ENCODE results near the gene DCUN1D2.
"Not testable (repeated sequence)": the region's sequence is repeated elsewhere in the genome, so short reads cannot be mapped to it uniquely, and the experiment has no call there.

Gene DCUN1D2

DNA sequence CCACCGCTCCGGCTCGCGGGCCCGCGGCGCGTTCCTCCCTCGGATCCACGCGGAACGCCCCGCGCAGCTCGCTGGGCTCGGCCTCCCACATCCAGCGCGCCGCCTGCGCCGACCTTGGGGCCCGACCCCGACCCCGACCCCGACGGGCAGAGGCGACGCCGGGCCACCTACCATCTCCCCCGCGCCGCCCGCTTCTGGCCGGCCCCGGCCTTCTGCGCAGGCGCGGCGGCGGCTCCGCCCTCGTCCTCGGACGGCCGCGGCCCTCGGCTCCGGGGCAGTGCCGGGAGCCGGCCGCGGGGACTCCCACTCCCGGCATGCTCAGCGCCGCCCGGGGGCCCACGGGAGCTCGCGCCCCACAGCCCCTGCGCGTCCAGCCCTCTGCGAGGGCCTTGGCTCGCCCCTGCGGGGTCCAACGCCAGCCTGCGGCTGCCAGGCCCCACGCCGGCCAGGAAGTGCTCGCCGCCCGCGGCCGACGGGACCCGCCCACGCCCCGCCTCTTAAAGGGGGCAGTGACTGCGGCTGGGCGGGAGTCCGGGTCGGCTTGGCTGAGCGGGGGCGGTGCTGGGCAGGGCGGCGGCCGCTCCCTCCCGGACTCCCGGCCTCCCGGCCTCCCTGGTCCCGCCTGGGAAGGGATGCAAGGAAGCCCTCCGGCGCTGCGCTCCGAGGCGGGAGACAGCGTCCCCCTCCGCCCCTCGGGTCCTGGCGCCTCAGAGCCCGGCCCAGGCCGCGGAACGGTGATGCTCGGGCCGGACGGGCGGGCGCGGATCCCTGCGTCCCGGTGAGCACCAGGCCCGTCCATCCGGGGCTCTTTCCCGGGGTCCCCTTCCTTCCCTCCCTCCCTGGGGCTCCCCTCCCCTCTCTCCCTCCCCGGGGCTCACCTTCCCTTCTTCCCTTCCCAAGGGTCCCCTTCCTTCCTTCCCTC is at the start of gene DCUN1D2:
Gene DCUN1D2, minus strand, starts transcription at position 216 of the 922 bp plus-strand sequence. Its CDS starts 42 bp downstream, at position 174.
- DNase-seq = peak; percentile 88

- no peak for DNase-seq
Observed at GRCh38 chr13:113539822-113540221, 49.3 kb upstream of the DCUN1D2 start.

- DNase-seq = no peak
Observed at GRCh38 chr13:113539176-113539575, 48.7 kb upstream of the DCUN1D2 start.

DNA sequence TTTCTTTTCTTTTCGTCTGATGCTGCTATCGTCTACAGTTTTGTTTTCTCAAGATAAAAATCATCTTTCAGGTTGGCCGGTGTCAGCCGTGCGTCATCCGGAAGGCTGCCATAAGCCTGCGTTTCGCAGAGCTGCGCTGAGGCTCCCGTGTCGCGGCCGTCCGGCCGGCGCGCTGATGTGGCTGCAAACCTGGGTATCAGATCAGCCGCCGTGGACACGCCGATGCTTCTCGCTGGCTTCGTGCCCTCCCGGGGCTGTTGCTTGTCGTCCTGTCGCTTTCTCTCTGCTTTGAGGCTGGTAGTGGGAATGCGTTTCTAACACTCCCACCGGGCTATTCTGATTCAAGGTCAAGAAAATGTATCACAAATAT is 48.2 kb upstream of the DCUN1D2 start:
- DNase-seq = no peak

DNA sequence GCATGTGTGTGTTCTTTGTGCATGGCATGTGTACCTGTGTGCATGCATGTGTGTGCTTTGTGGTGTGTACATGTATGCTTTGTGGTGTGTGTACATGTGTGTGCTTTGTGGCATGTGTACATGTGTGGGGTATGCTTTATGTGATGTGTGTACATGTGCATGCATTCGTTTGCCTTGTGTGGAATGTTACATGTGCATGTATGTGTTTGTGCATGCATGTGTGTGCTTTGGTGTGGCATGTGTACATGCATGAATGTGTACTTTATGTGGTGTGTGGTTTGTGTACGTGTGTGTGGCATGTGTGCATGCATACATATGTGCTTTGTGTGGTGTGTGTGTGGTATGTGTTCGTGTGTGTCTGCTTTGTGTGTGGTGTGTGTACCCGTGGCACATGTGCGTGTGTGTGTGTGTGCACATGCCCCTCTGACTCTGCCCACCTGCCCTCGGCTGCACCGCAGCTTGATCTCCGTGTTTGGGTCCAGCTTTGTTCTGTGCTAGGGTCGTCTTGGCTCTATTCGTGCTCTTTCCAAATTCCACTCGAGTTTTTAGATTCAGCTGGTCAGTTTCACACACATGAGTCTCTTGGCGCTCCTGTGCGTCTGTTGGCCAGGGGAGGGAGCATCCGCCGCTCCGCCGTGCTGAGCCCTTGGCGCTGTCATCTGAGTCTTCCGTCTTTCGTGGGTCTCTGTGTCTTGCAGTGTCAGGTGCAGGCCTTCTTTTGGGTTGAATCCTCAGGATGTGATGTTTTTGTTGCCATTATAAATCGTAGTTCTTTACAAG is 47.6 kb upstream of the DCUN1D2 start:
- DNase-seq = no peak

DNA sequence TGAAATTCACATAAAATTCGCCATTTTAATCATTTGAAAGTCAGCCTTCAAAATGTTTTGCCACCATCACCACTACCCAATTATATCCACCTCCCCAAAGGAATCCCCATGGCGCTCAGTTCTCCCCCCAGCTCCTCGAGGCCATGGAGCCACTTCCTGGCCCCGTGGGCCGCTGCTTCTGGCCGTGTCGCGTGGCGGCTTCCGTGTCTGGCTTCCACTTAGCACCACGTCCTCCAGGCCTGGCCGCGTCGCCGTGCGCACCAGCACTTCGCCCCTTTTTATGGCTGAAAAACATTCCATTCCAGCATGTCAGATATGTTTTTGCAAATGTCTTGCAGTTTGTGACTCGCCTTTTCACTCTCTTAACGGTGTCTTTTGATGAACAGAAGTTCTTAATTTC is 46.7 kb upstream of the DCUN1D2 start:
- no peak for DNase-seq

- DNase-seq = no peak
Observed at GRCh38 chr13:113536461-113537110, 46.1 kb upstream of the DCUN1D2 start.

GRCh38 chr13:113535381-113535781 is 44.9 kb upstream of the DCUN1D2 start:
- DNase-seq = no peak

- no peak for DNase-seq
Observed at GRCh38 chr13:113534236-113534860, 43.8 kb upstream of the DCUN1D2 start.

DNA sequence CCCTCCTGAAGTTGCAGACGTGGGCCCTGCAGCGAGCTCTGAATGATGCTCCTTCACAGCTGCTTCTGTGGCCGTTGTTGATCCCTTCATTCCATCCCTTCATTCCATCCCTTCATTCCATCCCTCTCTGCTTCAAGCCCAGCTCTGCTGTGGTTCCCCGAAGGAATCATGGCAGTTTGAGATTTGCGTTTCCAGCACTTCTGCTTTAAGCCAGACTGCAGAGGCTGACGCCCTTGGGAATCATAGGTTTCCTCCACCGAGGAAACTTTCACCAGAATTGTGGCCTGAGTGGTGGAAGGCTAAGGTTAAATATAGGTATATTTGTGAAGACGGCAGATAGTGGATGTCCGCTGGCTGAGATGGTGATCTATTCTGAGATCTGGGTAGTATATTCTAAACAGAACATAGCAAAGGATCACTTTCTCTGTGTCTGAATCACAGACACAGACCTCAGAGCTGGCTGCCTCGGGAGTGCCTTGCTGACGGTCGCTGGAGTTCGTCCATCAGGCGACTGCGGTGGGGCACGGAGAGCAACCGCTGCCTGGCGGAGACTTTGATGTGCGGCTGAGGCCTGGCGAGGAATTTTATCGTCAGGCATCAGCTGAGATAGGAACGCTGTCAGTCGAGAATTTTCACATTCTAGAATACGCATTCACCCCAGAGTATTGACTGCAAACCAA is 42.8 kb upstream of the DCUN1D2 start:
- DNase-seq = no peak

GRCh38 chr13:113532156-113532806 is 41.8 kb upstream of the DCUN1D2 start:
- no peak for DNase-seq

GRCh38 chr13:113531041-113531873 is 40.7 kb upstream of the DCUN1D2 start:
- DNase-seq = no peak

- peak; percentile 51 for DNase-seq
Observed at GRCh38 chr13:113528813-113529180, 38.3 kb upstream of the DCUN1D2 start.

- peak; percentile 54 for DNase-seq
Observed at GRCh38 chr13:113528101-113528812, 37.7 kb upstream of the DCUN1D2 start.

- no peak for DNase-seq
Observed at GRCh38 chr13:113527272-113527958, 36.9 kb upstream of the DCUN1D2 start.

DNA sequence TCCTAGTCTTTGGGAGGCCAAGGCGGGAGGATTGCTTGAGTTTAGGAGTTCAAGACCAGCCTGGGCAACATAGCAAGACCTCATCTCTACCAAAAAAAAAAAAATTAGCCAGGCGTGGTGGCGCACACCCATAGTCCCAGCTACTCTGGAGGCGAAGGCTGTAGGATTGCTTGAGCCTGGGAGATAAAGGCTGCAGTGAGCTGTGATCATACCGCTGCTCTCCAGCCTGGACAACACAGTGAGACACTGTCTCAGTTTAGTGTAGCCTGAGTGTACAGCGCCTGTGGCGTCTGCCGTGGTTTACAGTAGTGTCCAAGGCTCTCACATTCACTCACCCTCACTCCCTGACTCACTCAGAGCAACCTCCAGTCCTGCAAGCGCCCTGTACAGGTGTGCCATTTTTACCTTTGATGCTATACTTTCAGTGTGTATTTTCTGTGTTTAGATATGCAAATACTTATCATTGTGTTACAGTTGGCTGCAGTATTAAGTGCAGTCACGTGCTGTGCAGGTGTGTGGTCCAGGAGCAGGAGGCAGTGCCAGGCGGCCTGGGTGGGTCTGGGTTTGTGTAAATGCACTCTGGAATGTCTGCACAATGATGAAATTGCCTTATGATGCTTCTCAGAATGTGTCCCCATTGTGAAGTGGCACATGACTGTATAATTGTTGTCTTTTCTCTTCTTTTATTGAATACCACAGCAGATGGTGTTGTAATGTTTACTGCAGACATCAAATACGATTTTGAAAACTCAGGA is 36.1 kb upstream of the DCUN1D2 start:
- no peak for DNase-seq

DNA sequence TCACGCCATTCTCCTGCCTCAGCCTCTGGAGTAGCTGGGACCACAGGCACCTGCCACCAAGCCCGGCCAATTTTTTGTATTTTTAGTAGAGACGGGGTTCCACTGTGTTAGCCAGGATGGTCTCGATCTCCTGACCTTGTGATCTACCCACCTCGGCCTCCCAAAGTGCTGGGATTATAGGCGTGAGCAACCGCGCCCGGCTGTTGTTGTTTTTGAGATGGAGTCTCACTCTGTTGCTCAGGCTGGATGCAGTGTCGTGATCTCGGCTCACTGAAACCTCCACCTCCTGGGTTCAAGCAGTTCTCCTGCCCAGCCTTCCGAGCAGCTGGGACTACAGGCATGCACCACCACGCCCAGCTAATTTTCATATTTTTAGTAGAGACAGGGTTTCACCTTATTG is 31.9 kb upstream of the DCUN1D2 start:
- not testable (repeated sequence) for DNase-seq

- no peak for DNase-seq
Observed at GRCh38 chr13:113520571-113520970, 30.1 kb upstream of the DCUN1D2 start.

DNA sequence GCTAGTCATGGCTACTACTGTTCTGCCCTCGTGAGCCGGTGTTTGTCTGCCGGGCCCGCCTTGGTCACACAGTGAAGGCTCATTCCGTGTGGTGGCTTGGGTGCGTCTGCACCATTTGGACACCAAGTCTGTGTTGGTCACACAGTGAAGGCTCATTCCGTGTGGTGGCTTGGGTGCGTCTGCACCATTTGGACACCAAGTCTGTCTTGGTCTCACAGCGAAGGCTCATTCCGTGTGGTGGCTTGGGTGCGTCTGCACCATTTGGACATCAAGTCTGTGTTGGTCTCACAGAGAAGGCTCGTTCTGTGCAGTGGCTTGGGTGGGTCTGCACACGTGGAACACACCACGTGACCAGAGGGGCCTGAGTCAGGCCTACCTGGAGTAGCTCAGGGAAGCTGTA is 29.0 kb upstream of the DCUN1D2 start:
- DNase-seq = no peak
